ENCODE measurements around the gene GIT2. TPM values are rescaled to one million over a fixed set of nuclear protein-coding genes. Genes with fewer than 3 reads are reported as not detected.
A peak's percentile ranks its signal among the peaks of the same experiment; 100 is the strongest.

GIT2 gene
- total and polyA plus RNA-seq, 3 donors from 2014 or later: 47.2 to 51.9 (median 47.2) TPM

- peak overlapping the region in 1 of 2 donors; percentile 64 for H3K27ac ChIP-seq
- no peaks in the 10 kb centered on the region for H3K36me3 ChIP-seq (ENCODE audit: low read depth, missing control alignments)
- peaks cover 12% of the 10 kb centered on the region for H3K4me1 ChIP-seq
- H3K9me3 ChIP-seq: no peaks in the 10 kb centered on the region
- WGBS, 2 donors: 42 to 49% methylated on average over 9 of the region's 9 CpGs
- no peak for TF ChIP-seq CTCF (IDR thresholded peaks at IDR 0.05)
- TF ChIP-seq POLR2A (IDR thresholded peaks at IDR 0.05): no peak
- peak overlapping the region; percentile 87 to 93 for H3K4me3 ChIP-seq
- no peaks in the 10 kb centered on the region for H3K27me3 ChIP-seq
- intact Hi-C loops (cut with DNase I; ENCODE audit: low total_unique reads): no loop called here
- DNase-seq: no peak
Measured at GRCh38 chr12:109998241-109998903, 2.2 kb upstream of the GIT2 start.

- DNase-seq: no peak
- Histone ChIP-seq H3K9me3 (no peaks in the 10 kb centered on the region), H3K27me3 (no peaks in the 10 kb centered on the region), H3K27ac (no peak overlapping the region), H3K4me1 (peaks cover 12% of the 10 kb centered on the region), H3K36me3 (ENCODE audit: low read depth, missing control alignments) (no peaks in the 10 kb centered on the region), H3K4me3 (no peak overlapping the region)
- 70 to 78% methylated on average over 4 of the region's 4 CpGs for WGBS, 2 donors
- intact Hi-C loops (cut with DNase I; ENCODE audit: low total_unique reads): no loop called here
- no peak for TF ChIP-seq CTCF (IDR thresholded peaks at IDR 0.05)
- TF ChIP-seq POLR2A (IDR thresholded peaks at IDR 0.05): no peak
Measured at GRCh38 chr12:109997393-109997792, 1.2 kb upstream of the GIT2 start.

DNA sequence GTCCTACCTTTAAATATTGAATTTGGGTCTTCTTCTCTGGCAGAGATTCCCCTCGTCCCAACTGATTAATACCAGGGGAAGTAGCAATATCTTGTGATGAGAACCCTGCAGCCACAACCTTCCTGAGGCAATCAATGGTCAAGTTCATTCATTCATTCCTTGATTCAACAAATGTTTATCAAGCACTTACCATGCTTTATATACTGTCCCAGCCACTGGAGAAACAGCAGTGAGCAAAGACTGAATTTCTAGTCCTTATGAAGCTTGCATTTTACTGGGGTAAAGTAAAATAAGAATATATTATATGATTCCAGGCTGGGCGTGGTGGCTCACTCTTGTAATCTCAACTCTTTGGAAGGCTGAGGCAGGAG lies 300 bp upstream of the GIT2 start:
- Histone ChIP-seq H3K9me3 (no peaks in the 10 kb centered on the region), H3K27ac (no peak overlapping the region), H3K4me3 (peak overlapping the region; percentile 99 to 100), H3K4me1 (peaks cover 12% of the 10 kb centered on the region), H3K36me3 (ENCODE audit: low read depth, missing control alignments) (no peaks in the 10 kb centered on the region), H3K27me3 (no peaks in the 10 kb centered on the region)
- no peak for TF ChIP-seq CTCF (IDR thresholded peaks at IDR 0.05)
- WGBS, 2 donors: 25 to 41% methylated on average over 2 of the region's 2 CpGs
- DNase-seq: no peak
- intact Hi-C loops (cut with DNase I; ENCODE audit: low total_unique reads): no loop called here

DNA sequence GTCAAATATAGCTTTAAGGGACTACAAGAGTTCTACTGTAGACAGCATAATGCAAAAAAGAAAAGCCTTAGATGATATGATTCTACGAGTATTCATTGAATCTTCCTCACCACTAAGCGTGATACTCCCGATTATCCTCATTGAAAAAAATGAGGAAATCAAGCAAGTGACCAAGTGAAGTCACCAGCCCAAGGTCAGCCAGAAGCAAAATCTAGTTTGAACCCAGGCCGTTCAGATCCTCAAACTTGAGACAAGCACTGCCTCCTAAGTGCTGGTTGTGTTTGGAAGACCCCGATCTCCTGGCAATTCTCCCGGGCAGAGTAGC lies 845 bp downstream of the GIT2 start:
- Histone ChIP-seq H3K4me3 (peak overlapping the region; percentile 99 to 100), H3K36me3 (ENCODE audit: low read depth, missing control alignments) (no peaks in the 10 kb centered on the region), H3K27me3 (no peaks in the 10 kb centered on the region), H3K4me1 (peaks cover 9% of the 10 kb centered on the region), H3K9me3 (no peaks in the 10 kb centered on the region), H3K27ac (peak overlapping the region; percentile 71 to 79)
- 0 to 1% methylated on average over 5 to 6 of the region's 6 CpGs for WGBS, 2 donors
- intact Hi-C loops (cut with DNase I; ENCODE audit: low total_unique reads): no loop called here
- no peak for DNase-seq
- TF ChIP-seq POLR2A (IDR thresholded peaks at IDR 0.05) (no peak), CTCF (IDR thresholded peaks at IDR 0.05) (no peak)
